ENCODE data around the gene FANCI.

DNA sequence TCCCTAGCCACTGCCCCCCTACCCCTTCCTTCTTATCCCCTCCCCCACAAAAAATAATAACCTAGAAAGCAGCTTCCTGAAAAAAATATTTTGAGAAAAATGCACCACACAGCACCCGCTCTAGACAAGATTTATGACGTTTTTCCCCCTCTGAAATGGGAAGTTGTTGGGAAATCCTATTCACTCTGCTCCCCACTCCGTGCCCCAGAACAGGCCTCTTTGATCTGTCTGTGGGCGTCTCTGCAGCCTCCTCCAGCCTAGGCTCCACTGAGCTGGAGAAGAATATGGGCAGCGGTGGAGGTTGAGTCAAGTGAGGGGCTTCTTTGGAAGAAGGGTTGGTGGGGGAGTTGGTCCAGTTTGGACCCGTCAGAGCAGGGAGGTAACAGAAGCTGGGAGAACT lies 119.4 kb downstream of the FANCI start:
- TF ChIP-seq, protein P1, sequence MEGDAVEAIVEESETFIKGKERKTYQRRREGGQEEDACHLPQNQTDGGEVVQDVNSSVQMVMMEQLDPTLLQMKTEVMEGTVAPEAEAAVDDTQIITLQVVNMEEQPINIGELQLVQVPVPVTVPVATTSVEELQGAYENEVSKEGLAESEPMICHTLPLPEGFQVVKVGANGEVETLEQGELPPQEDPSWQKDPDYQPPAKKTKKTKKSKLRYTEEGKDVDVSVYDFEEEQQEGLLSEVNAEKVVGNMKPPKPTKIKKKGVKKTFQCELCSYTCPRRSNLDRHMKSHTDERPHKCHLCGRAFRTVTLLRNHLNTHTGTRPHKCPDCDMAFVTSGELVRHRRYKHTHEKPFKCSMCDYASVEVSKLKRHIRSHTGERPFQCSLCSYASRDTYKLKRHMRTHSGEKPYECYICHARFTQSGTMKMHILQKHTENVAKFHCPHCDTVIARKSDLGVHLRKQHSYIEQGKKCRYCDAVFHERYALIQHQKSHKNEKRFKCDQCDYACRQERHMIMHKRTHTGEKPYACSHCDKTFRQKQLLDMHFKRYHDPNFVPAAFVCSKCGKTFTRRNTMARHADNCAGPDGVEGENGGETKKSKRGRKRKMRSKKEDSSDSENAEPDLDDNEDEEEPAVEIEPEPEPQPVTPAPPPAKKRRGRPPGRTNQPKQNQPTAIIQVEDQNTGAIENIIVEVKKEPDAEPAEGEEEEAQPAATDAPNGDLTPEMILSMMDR (IDR thresholded peaks at IDR 0.05), result no peak
- no peak for TF ChIP-seq POLR2A (IDR thresholded peaks at IDR 0.05)

Measured in body of pancreas (tissue), 4 donors.